Nephron (organoid): ENCODE results near the gene OR8U1.

Experiments
- H3K27ac Mint-ChIP-seq, 3 experiments: 2 replicates each; pipeline ENCODE4 v1.8.0; 2020; ENCODE audit warnings: mixed read lengths in 3 of 3, mild to moderate bottlenecking in 2 of 3, moderate library complexity in 1 of 3
- H3K27me3 Mint-ChIP-seq: 2 replicates; pipeline ENCODE4 v1.8.0; 2021; ENCODE audit warnings: low read depth, mild to moderate bottlenecking, moderate library complexity, mixed read lengths
- H3K36me3 Mint-ChIP-seq: 2 replicates; pipeline ENCODE4 v1.8.0; 2020; ENCODE audit warnings: low read depth, mixed read lengths
- H3K4me1 Mint-ChIP-seq: 2 replicates; pipeline ENCODE4 v1.8.0; 2020; ENCODE audit warnings: mixed read lengths
- H3K4me3 Mint-ChIP-seq, 3 experiments: 2 replicates each; pipeline ENCODE4 v1.8.0; 2020; ENCODE audit warnings: mild to moderate bottlenecking in 3 of 3, mixed read lengths in 3 of 3, moderate library complexity in 2 of 3
- H3K9me3 Mint-ChIP-seq: 2 replicates; pipeline ENCODE4 v1.8.0; 2020; ENCODE audit warnings: mixed read lengths
- TF ChIP-seq, protein P1 (sequence below), 3 experiments: fragments of 200-600 bp; sonication (generic); IDR thresholded peaks; one replicate each; pipeline ENCODE4 v1.5.0; 2021; ENCODE audit warnings: antibody characterized with exemption in 3 of 3; ENCODE audit not compliant: unreplicated experiment in 3 of 3

OR8U1 gene

DNA sequence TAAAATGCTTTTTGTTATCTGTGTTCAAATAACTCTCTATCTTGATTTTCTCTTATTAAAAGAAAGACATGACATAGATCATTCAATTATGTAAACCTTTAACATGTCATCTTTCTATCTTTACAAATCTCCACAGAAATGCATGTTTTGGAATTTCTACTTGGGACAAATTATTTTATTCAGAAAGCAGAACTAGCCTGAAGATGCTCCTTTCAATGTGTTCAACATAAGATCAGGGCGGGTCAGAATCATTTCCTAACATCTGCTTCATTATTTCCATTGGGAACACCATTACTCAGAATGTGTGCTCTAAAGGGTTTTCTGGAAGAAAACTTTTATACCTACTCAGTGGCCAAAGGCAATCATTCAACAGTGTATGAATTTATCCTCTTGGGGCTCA, 37.0 kb downstream of the OR8U1 start, which contains the start of gene OR5AL1:
Gene OR5AL1 (plus strand): TSS at position 301 of the 400 bp plus-strand sequence.
- H3K4me1 Mint-ChIP-seq = no peaks in the 10 kb centered on the region

More for the DNA sequence above, 37.0 kb downstream of the OR8U1 start, which contains the start of gene OR5AL1:
- no peak within 1 kb of the TSS for H3K4me3 Mint-ChIP-seq
- TF ChIP-seq, protein P1, sequence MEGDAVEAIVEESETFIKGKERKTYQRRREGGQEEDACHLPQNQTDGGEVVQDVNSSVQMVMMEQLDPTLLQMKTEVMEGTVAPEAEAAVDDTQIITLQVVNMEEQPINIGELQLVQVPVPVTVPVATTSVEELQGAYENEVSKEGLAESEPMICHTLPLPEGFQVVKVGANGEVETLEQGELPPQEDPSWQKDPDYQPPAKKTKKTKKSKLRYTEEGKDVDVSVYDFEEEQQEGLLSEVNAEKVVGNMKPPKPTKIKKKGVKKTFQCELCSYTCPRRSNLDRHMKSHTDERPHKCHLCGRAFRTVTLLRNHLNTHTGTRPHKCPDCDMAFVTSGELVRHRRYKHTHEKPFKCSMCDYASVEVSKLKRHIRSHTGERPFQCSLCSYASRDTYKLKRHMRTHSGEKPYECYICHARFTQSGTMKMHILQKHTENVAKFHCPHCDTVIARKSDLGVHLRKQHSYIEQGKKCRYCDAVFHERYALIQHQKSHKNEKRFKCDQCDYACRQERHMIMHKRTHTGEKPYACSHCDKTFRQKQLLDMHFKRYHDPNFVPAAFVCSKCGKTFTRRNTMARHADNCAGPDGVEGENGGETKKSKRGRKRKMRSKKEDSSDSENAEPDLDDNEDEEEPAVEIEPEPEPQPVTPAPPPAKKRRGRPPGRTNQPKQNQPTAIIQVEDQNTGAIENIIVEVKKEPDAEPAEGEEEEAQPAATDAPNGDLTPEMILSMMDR (IDR thresholded peaks at IDR 0.05; ENCODE audit: unreplicated experiment in 3 of 3) = no peak
- no peak within 1 kb of the TSS for H3K27ac Mint-ChIP-seq
- no peaks in the 10 kb centered on the region for H3K9me3 Mint-ChIP-seq
- H3K36me3 Mint-ChIP-seq = no peaks in the 10 kb centered on the region
- no peaks in the 10 kb centered on the region for H3K27me3 Mint-ChIP-seq
